Activated naive CD4-positive, alpha-beta T cell treated with anti-CD3 and anti-CD28 coated beads, Interleukin-2, amount 10 ng/mL, durations not matched to agents 7 days and 5 days (primary cell): Measurements from ENCODE around the gene KCNMA1.

Experiments used
- CTCF ChIA-PET: fragments of 350-600 bp; sonication (Branson Sonifier 250); formaldehyde crosslinking; loops from one replicate; lab custom pipeline; 2021; ENCODE audit warnings: antibody characterized with exemption; lab: Charles Lee
- DNase-seq: peaks from one replicate; pipeline ENCODE4 v3.0.0-alpha.2; 2020
- H3K27ac Mint-ChIP-seq: one replicate; pipeline ENCODE4 v1.8.0; 2021; ENCODE audit warnings: mild to moderate bottlenecking, moderate library complexity, mixed read lengths
- H3K27me3 Mint-ChIP-seq: one replicate; pipeline ENCODE4 v1.8.0; 2021; ENCODE audit warnings: mild to moderate bottlenecking, mixed read lengths
- H3K36me3 Mint-ChIP-seq: one replicate; pipeline ENCODE4 v1.8.0; 2021; ENCODE audit warnings: mixed read lengths
- H3K4me1 Mint-ChIP-seq: one replicate; pipeline ENCODE4 v1.8.0; 2021; ENCODE audit warnings: mixed read lengths
- H3K4me3 Mint-ChIP-seq: one replicate; pipeline ENCODE4 v1.8.0; 2021; ENCODE audit warnings: mild to moderate bottlenecking, moderate library complexity, mixed read lengths
- H3K9me3 Mint-ChIP-seq: one replicate; pipeline ENCODE4 v1.8.0; 2021; ENCODE audit warnings: mixed read lengths

KCNMA1 gene

GRCh38 chr10:77513781-77514331 is 123.8 kb downstream of the KCNMA1 start:
- Mint-ChIP-seq H3K4me1 (no peaks in the 10 kb centered on the region), H3K9me3 (no peaks in the 10 kb centered on the region), H3K27ac (no peak overlapping the region), H3K36me3 (no peaks in the 10 kb centered on the region), H3K4me3 (no peak overlapping the region), H3K27me3 (peaks cover under 1% of the 10 kb centered on the region)
- CTCF ChIA-PET: no interaction called here
- DNase-seq: no peak

DNA sequence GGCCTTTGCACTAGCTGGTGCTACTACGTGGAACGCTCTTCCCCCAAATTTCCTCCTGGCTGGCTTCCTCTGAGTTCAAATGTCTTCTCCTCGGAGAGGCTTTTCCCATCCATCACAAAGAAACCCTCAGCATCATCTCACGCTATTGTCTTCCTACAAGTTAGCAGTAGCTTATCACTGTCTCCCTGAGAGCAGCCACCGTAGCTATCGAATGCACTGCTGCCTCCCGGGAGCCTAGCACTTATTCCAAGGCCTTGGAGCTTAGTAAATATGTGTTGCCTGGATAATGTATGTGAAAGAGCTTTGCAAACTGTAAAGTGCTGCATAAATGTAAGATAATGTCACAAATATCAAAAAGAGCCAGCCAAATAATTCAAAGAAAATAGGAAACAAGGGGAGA is 124.4 kb downstream of the KCNMA1 start:
- no peaks in the 10 kb centered on the region for H3K27me3 Mint-ChIP-seq

DNA sequence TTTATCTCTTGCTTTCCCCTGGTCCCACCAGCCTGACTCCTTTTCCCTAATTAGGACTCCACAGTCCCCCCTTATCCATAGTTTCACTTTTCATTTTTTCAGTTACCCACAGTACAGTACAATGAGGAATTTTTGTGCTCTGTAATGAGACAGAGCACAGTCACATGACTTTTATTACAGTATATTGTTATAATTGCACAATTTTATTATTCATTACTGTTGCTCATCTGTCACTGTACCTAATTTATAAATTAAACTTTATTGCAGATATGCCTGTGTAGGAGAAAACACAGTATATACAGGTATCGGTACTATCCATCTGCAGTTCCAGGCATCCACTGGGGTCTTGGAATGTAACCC is 125.4 kb downstream of the KCNMA1 start:
- CTCF ChIA-PET: no interaction called here
- H3K9me3 Mint-ChIP-seq: no peaks in the 10 kb centered on the region
- no peak for DNase-seq
- H3K4me3 Mint-ChIP-seq: no peak overlapping the region
- no peaks in the 10 kb centered on the region for H3K4me1 Mint-ChIP-seq
- no peak overlapping the region for H3K27ac Mint-ChIP-seq
- H3K27me3 Mint-ChIP-seq: no peaks in the 10 kb centered on the region
- H3K36me3 Mint-ChIP-seq: no peaks in the 10 kb centered on the region

More for the DNA sequence above, 124.4 kb downstream of the KCNMA1 start:
- CTCF ChIA-PET: no interaction called here
- no peaks in the 10 kb centered on the region for H3K9me3 Mint-ChIP-seq
- no peak for DNase-seq
- H3K4me3 Mint-ChIP-seq: no peak overlapping the region
- no peak overlapping the region for H3K27ac Mint-ChIP-seq
- H3K4me1 Mint-ChIP-seq: no peaks in the 10 kb centered on the region
- H3K36me3 Mint-ChIP-seq: no peaks in the 10 kb centered on the region

- peaks cover 4% of the 10 kb centered on the region for H3K27me3 Mint-ChIP-seq
- H3K4me1 Mint-ChIP-seq: no peaks in the 10 kb centered on the region
- CTCF ChIA-PET: no interaction called here
- H3K9me3 Mint-ChIP-seq: no peaks in the 10 kb centered on the region
- DNase-seq: no peak
- H3K36me3 Mint-ChIP-seq: no peaks in the 10 kb centered on the region
- no peak overlapping the region for H3K27ac Mint-ChIP-seq
- no peak overlapping the region for H3K4me3 Mint-ChIP-seq
Measured at GRCh38 chr10:77511498-77512218, 126.0 kb downstream of the KCNMA1 start.

- CTCF ChIA-PET: no interaction called here
- H3K9me3 Mint-ChIP-seq: no peaks in the 10 kb centered on the region
- H3K36me3 Mint-ChIP-seq: no peaks in the 10 kb centered on the region
- no peak overlapping the region for H3K27ac Mint-ChIP-seq
- peaks cover 9% of the 10 kb centered on the region for H3K27me3 Mint-ChIP-seq
- no peak overlapping the region for H3K4me3 Mint-ChIP-seq
- H3K4me1 Mint-ChIP-seq: no peaks in the 10 kb centered on the region
- no peak for DNase-seq
Measured at GRCh38 chr10:77510695-77511094, 126.9 kb downstream of the KCNMA1 start.

- CTCF ChIA-PET: no interaction called here
- Mint-ChIP-seq H3K4me1 (no peaks in the 10 kb centered on the region), H3K9me3 (no peaks in the 10 kb centered on the region), H3K36me3 (no peaks in the 10 kb centered on the region), H3K4me3 (no peak overlapping the region), H3K27me3 (peaks cover 9% of the 10 kb centered on the region), H3K27ac (no peak overlapping the region)
- no peak for DNase-seq
Measured at GRCh38 chr10:77510294-77510693, 127.3 kb downstream of the KCNMA1 start.

DNA sequence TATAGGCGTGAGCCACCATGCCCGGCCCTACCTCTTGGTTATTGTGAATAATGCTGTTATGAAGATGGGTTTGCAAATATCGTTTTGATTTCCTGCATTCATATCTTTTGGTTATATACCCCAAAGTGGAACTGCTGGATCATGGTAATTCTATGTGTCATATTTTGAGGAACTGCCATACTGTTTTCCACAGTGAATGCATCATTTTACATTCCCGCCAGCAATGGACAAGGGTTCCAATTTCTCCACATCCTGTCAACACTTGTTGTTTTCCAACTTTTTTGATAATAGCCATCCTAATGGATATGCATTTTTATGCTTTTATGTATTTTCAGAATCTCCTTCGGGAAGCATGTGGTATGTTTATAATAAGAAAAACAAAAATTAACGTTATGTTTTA is 128.2 kb downstream of the KCNMA1 start:
- H3K27me3 Mint-ChIP-seq: peaks cover 9% of the 10 kb centered on the region
- H3K27ac Mint-ChIP-seq: no peak overlapping the region
- CTCF ChIA-PET: no interaction called here
- H3K4me3 Mint-ChIP-seq: no peak overlapping the region
- H3K36me3 Mint-ChIP-seq: no peaks in the 10 kb centered on the region
- no peak for DNase-seq
- H3K4me1 Mint-ChIP-seq: no peaks in the 10 kb centered on the region
- no peaks in the 10 kb centered on the region for H3K9me3 Mint-ChIP-seq

- Mint-ChIP-seq H3K27me3 (peaks cover 9% of the 10 kb centered on the region), H3K27ac (no peak overlapping the region), H3K4me3 (no peak overlapping the region), H3K36me3 (no peaks in the 10 kb centered on the region), H3K4me1 (no peaks in the 10 kb centered on the region), H3K9me3 (no peaks in the 10 kb centered on the region)
- CTCF ChIA-PET: no interaction called here
- no peak for DNase-seq
Measured at GRCh38 chr10:77507291-77507880, 130.2 kb downstream of the KCNMA1 start.

GRCh38 chr10:77506517-77507200 is 130.9 kb downstream of the KCNMA1 start:
- Mint-ChIP-seq H3K4me3 (no peak overlapping the region), H3K9me3 (no peaks in the 10 kb centered on the region), H3K27me3 (peaks cover 9% of the 10 kb centered on the region), H3K36me3 (no peaks in the 10 kb centered on the region), H3K27ac (no peak overlapping the region), H3K4me1 (no peaks in the 10 kb centered on the region)
- CTCF ChIA-PET: no interaction called here
- no peak for DNase-seq

DNA sequence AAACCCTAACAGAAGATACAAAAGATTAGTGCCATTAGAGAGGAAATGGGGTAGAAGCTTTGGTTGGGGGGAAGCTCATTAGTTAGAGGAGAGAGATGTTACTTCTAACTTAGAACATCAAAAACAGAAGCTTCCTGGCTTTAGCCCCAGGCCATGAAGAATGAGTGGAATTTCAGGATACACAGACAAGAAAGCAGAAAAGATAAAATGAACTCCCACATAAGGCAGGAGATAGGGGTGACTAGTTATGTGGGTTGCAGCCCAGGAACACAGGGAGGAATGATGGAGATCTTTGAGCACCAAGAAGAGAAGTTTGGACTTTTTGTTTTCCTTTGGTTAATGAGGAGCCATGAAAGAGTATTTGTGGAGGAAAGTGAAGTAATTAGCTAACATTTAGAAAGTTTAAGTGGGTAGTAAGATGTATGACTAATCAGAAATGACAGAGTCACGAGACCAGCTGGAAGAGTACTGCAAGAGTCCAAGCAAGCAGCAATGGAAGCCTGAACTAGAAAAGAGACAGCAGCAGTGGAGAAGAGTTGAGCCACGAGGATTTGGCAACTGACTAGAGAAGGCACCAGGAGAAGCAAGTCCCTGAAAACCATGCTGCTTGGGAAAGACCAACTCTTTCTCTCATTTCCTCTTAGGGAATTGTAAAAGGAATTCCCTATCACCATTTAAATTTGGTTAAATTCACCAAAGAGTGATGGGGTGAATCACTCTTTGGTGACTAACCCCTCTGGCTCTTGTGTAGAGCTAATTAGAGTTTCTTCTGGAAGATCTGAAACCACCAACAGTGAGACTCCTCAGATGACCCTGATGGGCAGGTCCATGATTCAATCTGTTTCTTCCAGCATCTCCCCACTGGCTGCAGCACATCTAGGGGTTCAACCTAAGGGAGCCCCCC is 131.9 kb downstream of the KCNMA1 start:
- Mint-ChIP-seq H3K4me1 (no peaks in the 10 kb centered on the region), H3K27me3 (peaks cover 9% of the 10 kb centered on the region), H3K27ac (no peak overlapping the region), H3K36me3 (no peaks in the 10 kb centered on the region), H3K4me3 (no peak overlapping the region), H3K9me3 (no peaks in the 10 kb centered on the region)
- CTCF ChIA-PET: no interaction called here
- no peak for DNase-seq

GRCh38 chr10:77504873-77505257 is 132.7 kb downstream of the KCNMA1 start:
- DNase-seq: no peak

DNA sequence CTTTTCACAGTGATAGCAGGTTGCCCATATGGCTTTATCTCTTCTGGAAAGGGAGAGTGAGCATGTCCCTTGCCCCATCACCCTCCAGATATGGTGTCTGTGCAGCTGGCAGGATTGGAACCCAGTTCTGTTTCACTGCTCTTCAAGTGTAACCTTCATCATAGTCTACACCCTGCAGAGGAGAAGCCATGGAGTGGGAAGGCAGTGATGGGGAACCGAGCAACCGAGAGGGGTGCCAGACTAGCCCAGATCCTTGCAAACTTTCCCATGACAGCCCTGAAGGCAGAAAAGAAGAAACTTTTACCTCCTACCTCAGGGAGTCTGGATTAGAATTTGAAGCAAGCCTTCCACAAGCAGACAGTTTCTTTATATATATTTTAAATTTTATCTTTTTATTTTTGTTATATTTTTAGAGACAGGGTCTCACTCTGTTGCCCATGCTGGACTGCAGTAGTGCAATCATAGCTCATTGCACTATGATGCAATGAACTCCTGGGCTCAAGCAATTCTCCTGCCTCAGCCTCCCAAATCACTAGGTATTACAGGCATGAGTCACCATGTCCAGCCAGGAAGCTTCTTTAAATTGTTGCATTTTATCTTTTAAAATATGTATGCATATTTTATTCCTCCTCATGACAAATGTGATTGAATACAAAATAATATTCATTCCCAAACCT is 133.3 kb downstream of the KCNMA1 start:
- H3K27ac Mint-ChIP-seq: no peak overlapping the region
- CTCF ChIA-PET: no interaction called here
- H3K27me3 Mint-ChIP-seq: peaks cover 9% of the 10 kb centered on the region
- H3K36me3 Mint-ChIP-seq: no peaks in the 10 kb centered on the region
- DNase-seq: no peak
- H3K4me1 Mint-ChIP-seq: no peaks in the 10 kb centered on the region
- H3K4me3 Mint-ChIP-seq: no peak overlapping the region
- H3K9me3 Mint-ChIP-seq: no peaks in the 10 kb centered on the region

More at GRCh38 chr10:77504873-77505257, 132.7 kb downstream of the KCNMA1 start:
- no peaks in the 10 kb centered on the region for H3K36me3 Mint-ChIP-seq
- H3K27ac Mint-ChIP-seq: no peak overlapping the region
- H3K4me1 Mint-ChIP-seq: no peaks in the 10 kb centered on the region
- CTCF ChIA-PET: no interaction called here
- H3K27me3 Mint-ChIP-seq: peaks cover 9% of the 10 kb centered on the region
- H3K4me3 Mint-ChIP-seq: no peak overlapping the region
- H3K9me3 Mint-ChIP-seq: no peaks in the 10 kb centered on the region

GRCh38 chr10:77501846-77502261 is 135.8 kb downstream of the KCNMA1 start:
- Mint-ChIP-seq H3K27ac (no peak overlapping the region), H3K4me3 (no peak overlapping the region), H3K9me3 (no peaks in the 10 kb centered on the region), H3K4me1 (no peaks in the 10 kb centered on the region), H3K27me3 (peaks cover 11% of the 10 kb centered on the region), H3K36me3 (no peaks in the 10 kb centered on the region)
- CTCF ChIA-PET: no interaction called here
- no peak for DNase-seq
